NCI-H2171 treated with DMSO at 0.1 percent for 48 hours (cell line): ENCODE results near the gene TRIM54.
"Not testable (repeated sequence)": the region's sequence is repeated elsewhere in the genome, so short reads cannot be mapped to it uniquely, and the experiment has no call there.

Experiments used
- DNase-seq: peaks from one replicate; lab custom pipeline; 2025; lab: John Stamatoyannopoulos, UW

The TRIM54 gene

DNA sequence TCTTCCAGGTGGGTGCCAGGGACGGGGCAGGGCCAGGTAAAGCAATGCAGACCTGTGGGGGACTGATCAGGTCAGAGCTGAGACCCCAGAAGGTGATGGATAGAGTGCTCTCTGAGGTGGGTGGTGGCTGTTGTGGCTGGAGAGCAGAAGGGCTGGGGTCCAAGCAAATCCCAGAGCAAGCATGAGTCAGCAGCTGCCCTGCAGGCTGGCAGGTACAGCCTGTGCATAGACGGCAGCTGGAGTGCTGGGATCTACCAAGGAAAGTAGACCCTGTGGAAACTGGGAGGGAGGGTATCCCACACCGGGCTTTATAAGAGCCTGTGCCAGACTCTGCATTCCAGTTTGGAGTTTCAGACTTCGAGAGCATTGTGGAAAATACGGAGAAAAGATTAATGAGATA lies 663 bp downstream of the TRIM54 start:
- DNase-seq, result peak; percentile 29

DNA sequence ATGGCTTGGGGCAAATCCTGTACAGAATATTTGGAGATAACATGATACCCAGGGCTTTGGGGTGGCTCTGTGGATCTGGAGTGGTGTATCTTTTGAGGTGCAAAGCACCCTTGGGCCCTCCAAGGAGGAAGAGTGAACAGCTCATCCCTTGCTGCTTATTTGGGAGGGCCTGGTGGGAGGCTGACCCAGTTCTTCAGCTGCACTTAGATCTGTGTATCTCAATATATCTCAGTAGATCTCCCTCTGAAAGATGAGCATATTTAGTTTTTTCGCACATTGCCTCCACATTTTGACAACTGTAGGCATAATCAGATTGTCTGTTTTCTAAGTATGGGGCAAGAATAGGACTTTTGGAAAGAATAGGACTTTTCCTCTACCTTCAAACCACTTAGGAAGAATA lies 2.8 kb downstream of the TRIM54 start:
- DNase-seq, result no peak

DNA sequence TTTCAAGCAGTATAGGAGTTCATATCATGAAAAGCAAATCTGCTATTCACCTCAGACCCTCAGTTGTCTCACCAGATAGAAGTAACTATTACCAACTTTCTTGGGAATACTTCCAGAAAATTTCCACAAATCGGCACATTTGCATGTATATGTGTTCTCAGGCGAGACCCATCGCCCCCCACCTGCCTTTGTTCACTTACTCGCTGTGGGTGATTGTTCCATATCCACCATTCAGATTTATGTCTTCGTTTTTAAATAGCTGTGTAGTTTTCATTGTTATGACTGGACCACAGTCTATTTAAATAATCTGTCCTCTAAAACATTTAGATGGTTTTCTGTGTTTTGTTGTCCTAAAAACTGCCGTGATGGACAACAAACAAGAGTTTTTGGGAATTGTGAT lies 3.3 kb downstream of the TRIM54 start:
- no peak for DNase-seq

DNA sequence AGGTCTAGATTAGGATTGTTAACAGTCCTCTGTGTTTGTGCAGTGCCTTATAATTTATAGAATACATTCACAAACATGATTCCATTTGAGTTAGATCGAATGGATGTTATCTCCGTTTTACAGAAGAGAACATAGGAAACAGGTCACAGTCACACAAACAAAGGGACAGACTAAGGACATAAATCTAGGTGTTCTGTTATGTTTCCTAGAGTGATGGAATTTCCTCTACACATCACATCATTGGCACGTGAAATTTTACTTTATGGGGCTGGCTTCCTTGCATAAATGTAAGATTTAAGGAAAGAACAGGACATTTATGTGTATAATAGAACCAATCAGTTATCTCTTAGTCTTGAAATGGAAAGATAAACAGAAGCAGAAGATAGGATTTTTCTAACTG lies 6.4 kb downstream of the TRIM54 start:
- DNase-seq, result no peak

DNA sequence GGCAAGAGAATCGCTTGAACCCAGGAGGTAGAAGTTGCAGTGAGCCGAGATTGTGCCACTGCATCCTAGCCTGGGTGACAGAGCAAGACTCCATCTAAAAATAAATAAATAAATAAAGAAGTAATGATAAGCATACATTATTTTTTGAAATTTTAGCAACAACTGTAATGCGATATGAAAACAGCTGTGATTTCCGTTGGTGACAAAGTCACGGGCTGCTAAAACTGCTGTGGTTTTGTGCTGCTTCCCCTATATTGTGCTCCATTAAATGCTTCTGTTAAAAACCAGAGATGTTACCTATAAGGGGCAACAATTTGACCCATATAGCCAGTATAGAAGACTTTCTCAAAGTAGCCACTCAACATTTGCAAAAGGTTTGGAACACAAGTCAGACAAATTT lies 8.3 kb downstream of the TRIM54 start:
- no peak for DNase-seq

DNA sequence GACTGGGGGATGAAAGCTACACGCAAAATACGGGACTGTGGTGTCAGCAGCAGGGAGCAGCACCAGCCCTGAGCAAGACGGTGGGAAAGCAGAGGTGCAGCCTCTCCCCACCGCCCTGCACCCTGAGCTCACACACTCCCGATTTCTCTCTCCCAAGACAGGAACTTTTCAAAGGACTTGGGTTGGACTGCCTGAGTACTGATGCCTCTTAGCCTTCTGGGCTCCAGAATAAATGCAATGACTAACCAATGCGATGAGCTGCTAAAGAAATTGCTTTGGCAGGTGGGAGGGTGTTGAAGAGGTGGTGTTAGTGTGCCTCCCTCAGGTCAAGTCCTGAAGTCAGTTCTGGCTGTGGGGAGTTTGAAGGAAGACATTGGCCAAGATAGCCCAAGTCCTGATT lies 9.6 kb downstream of the TRIM54 start:
- DNase-seq, result no peak

DNA sequence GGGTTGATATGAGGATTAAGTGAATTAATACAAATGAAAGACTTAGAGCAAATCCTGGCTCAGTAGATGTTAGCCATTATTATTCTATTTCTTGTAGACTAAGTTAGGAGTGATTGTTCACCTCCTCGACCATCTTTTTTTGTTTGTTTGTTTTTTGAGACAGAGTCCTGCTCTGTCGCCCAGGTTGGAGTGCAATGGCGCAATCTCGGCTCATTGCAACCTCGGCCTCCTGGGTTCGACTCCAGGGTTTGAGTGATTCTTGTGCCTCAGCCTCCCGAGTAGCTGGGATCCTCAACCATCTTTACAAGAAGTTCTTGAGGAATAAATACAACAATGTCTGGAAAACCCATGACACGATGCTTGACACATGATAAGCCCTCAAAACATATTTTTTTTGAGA lies 12.7 kb downstream of the TRIM54 start:
- DNase-seq, result no peak

DNA sequence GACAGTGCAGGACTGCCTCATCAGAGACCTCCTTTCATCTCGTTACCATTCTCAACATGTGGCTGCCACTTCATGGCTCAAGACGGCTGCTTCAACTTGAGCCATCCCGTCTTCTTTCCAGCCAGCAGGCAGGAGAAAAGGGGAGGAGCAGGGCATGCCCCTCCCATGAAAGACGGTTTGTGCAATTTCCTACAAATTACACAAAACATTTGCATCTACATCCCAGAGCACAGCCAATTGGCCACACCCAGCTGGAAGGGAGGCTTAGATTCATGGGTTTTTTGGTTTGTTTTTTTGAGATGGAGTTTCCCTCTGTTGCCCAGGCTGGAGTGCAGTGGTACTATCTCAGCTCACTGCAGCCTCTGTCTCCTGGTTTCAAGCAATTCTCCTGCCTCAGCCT lies 14.3 kb downstream of the TRIM54 start:
- DNase-seq, result no peak

DNA sequence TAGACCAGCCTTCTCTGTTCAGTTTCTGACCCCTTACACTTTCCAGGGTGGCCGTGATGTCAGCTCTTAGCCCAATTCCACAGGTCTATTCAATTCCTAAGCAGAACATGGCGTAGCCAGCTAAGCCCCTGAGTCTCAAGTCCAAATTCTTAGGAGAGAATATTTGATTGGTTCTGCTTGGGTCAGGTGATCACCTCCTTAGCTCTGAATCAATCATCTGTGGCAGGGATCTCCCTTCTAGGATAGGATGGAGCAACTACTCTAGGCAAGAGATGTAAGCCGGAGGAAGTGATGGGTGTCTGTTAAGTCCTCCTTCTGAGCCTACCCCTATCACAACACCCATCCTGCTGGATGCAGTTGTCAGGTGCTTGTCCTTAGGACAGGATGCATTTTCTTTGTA lies 15.0 kb downstream of the TRIM54 start:
- no peak for DNase-seq

DNA sequence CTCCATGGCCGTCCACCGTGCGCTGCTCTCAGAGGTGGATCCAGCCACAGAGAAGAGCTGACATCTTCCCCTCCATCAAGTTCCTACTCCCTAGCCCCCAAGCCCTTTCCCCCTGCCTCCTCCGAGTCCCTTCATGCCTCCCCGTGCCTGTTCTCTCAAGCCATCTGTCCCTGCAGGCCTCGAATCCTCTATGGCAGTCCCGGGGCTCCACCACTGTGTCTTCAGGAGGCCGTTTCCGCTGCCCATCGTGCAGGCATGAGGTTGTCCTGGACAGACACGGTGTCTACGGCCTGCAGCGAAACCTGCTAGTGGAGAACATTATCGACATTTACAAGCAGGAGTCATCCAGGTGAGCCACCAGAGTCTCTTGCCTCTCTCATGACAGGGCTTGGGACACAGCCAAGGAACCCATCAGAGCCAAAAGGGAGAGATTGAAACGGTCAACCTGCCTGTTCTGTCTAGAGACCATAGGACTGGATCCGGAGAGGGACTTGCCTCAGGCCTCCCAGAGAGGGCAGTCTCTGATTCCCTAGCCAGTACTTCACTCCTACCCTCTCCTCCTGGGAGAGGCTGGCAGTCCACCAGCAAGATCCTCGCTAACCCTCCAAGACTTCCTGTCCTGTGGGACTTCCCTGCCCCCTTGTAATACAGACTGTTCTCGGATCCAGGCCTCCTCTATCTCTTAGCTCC lies 16.3 kb downstream of the TRIM54 start:
- no peak for DNase-seq

DNA sequence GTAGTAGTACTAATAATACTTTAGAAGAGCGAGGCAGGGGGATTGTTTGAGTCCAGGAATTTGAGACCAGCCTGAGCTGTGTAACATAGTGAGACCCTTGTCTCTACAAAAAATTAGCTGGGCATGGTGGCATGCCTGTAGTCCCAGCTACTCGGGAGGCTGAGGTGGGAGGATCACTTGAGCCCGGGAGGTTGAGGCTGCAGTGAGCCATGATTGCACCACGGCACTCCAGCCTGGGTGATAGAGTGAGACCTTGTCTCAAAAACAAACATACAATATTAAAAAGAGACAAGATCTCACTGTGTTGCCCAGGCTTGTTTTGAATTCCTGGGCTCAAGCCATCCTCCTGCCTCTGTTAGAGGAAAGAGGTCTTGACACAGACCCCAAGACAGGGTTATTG lies 18.4 kb downstream of the TRIM54 start:
- not testable (repeated sequence) for DNase-seq

DNA sequence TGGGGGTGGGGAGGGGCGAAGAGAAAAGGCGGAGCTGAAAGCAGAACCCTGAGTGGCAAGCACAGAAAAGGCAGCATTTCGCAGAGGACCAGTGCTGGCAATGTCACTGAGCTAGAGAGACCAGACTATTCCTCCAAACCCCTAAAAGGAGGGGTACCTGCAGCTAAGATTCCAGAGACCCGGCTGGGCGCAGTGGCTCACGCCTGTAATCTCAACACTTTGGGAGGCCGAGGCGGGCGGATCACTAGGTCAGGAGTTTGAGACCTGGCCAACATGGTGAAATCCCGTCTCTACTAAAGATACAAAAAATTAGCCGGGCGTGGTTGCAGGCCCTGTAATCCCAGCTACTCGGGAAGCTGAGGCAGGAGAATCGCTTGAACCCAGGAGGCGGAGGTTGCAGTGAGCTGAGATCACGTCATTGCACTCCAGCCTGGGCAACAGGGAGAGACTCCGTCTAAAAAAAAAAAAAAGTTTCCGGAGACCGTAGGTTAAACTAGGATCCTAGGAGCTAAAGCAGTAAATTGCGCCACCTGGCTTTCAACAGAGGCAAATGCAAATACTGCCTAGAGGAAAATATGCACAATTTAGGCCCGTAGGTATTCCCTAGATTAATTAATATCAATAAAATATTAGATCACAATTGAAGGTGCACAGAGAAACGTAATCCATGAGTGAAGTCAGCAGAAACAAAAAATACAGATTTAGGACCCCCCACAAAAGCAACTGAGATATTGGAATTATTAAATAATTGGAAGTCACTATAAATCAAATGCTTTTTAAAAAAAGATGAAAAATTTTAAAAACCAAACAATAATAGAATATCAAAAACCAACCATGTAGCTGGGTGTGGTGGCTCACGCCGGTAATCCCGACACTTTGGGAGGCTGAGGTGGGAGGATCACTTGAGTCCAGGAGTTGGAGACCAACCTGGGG lies 21.1 kb downstream of the TRIM54 start:
- peak; percentile 86 for DNase-seq

DNA sequence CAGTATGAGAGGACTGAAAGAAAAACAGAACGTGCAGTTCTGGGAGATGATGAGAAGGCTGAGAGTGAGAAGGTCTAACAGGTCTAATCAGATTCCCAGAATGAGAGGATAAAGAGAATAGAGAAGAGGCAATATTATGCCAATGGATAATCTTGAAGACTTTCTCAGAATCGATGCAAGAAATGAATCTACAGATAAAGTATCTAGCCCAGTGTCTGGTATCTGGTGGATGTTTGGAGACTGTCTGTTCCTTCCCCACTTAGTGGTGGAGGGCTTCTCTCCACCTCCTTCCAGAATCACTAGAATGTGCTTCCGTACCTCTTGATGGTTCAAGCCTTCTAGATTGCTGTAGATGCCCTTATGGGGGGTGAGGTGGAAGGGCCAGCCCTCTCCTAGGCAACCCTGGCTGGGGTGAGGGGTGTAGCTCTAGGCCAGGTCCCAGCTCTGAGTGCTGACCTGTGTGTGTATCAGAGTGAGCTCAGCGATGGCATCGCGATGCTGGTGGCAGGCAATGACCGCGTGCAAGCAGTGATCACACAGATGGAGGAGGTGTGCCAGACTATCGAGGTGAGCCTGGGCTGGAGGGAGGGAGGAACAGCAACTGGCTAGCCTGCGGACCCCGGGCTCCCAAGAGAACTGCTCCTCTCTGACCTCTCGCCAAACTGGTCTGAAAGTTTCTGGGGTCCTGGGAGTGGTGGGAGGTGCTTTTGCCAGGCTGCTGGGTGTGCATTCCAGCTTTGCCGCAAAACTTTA lies 22.4 kb downstream of the TRIM54 start:
- DNase-seq, result no peak

DNA sequence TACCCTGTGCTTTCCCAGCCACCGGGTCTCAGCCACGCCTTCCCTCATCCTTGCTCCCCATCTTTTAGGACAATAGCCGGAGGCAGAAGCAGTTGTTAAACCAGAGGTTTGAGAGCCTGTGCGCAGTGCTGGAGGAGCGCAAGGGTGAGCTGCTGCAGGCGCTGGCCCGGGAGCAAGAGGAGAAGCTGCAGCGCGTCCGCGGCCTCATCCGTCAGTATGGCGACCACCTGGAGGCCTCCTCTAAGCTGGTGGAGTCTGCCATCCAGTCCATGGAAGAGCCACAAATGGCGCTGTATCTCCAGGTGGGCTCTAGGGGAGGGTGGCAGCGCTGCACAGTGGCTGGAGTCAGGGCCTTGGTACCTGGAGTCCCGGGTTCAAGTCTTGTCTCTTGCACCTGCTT lies 23.3 kb downstream of the TRIM54 start:
- DNase-seq, result no peak

DNA sequence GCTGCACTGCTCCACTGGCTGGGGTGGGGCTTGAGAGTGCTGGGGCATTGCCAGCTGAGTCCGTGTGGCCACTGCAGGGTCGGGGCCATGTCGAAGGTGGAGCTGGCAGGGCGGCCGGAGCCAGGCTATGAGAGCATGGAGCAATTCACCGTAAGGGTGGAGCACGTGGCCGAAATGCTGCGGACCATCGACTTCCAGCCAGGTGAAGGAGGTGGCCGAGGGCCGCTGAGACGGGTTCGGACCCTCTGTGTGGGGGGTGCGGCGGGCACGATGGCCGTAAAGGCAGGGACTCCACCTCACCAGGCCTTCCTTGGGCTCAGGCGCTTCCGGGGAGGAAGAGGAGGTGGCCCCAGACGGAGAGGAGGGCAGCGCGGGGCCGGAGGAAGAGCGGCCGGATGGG lies 23.9 kb downstream of the TRIM54 start:
- DNase-seq, result no peak

DNA sequence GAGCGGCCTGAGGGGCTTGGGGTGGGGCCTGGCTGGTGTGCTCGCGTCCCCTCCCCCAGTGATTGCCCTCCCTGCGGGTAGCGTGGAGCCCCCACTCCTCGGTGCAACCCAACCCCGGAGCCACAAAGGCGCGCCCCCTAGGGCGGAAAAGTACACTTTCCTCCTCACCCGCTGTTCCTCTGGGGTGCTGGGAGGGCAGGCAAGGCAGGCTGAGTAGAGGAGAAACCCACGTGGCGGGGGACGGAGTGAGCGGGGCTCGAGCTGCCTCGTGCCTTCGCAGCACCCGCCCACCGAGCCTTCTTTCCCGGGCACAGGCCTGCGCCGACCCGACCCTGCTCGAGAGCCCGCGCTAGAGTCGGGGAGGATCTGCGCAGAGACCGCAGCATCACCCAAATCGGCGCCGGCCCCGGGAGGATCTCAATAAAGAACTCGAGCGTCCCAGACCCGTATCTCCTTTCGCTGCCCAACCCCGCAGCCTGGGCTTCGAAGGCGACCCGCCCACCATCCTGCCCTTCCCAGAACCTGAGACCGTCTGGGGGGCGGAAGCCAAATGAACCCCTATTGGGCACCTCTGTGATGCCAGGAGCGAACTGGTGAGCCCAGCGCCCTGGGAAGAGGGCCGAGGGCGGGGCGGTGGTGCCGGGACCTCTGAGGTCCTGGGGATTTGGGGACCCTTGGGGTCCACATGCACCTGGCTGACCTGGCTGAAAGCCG lies 24.5 kb downstream of the TRIM54 start:
- peak; percentile 17 for DNase-seq

DNA sequence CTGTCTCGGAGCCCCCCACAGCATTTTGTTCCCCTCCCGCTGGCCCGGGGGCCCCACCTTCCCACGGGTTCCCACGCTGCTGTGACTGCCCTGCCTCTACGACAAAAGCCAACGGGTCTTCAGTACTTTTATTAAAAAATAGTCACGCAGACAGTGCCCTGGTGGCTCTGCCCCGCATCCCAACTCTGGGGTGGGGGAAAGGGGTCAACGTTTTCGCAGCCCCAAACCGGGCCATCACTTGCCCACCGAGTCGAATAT lies 25.0 kb downstream of the TRIM54 start:
- no peak for DNase-seq

DNA sequence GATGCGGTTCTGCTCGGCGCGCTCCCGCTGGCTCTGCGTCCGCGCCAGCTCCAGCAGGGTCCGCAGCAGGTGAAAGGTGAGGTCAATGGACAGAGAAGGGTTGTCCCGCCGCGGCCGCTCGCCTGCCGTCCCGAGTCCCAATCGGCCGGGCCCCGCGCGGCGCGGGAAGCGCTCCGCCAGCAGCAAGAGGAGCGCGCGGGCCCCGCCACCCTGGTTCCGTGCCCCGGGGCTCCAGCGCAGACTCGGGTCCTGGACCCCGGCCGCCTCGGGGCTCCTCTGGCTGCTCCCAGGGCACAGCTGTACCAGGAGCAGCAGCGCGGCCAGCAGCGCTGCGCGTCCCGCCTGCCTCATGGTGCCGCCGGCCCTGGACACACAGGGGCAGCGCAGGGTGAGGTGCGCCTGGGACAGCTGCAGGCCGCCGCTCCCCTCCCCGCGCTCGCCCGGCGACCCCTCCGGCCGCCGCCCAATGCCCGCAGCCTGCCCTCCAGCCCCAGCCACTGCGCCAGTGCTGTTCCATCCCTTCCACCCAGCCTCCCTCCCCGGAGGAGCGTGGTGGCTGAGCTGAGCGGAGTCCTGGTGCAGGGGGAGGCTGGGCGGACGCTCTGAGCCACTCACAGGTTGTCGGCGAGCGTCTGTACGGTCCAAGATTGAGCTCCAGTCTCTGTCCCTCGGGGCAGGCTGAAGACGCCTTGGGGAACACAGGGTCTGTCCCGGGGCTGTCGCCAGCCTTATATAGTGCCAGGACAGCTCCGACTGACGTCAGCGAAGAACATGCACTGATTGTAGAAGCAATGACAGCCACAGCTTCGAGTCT lies 25.5 kb downstream of the TRIM54 start:
- DNase-seq, result peak; percentile 34

DNA sequence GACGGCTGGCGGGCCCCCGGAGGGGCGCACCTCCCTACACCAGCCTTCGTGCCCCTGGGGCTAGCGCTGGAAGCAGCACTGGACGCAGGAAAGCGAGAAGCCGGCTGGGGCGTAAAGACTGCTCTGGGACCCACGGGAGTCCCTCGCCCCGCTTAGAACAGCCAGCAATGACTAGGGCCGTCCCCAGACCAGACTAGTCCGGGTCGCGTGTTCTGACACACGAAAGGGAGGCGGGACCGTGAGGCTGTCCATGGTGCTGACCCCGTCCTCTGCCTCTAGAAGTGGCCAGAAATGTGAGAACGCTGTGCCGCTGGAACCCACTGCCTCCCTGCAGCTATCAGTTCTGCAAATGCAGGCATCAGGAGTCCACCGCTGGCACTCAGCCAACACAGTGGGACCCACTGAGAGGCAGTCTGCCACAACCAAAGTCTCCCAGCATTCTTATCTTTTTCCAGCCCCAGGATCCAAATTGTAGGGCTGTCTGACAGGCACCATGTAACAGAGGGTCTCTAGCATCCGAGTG lies 26.2 kb downstream of the TRIM54 start, which contains the start of gene UCN:
UCN (minus strand) TSS at position 87 of the 523 bp plus-strand sequence. CDS start 550 bp downstream, outside the sequence.
- peak; percentile 32 for DNase-seq

DNA sequence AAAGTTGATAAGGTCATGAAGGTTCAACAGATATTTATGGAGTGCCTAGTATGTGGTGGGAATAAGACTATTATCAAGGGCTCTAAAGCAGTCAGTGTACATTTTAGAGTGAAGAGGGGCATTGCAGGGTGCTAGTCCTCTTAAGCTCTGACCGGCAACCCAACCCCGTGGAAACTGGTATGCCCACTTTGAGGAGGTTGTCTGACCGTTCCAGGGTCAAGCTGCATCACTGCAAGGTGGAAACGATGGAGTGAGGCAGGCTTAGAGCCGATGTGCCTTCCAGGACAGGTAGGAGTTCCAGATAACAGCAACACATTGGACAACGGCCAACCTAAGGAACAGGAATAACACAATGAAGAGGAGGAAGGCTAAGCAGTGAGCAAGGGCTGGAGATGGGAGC lies 27.4 kb downstream of the TRIM54 start:
- no peak for DNase-seq

DNA sequence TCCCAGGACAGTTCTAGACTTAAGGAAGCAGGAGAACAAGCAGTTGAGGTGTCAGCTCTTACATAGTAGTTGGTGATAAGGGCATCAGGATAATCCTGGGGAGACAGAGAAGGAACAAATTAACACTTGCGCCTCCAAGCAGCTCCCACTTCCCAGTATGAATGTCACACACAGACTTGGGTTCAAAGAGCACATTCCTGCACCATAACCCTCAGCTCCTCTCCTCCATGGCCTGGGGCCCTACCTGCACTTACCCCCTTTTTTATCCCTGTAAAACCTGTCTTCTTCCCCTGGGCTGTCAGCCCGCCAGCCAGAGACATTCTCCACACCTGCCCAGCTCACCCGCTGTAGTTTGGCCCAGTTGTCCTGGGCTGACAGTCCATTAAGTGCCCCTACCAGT lies 29.9 kb downstream of the TRIM54 start:
- no peak for DNase-seq
